Keratinocyte (primary cell): ENCODE measurements around the gene ZMIZ1. TPM values are rescaled to one million over a fixed set of nuclear protein-coding genes. Genes with fewer than 3 reads are reported as not detected.

Source experiments
- DNase-seq: peaks from one replicate; pipeline ENCODE4 v3.0.0-alpha.2; 2011; ENCODE audit warnings: low read depth, missing footprints, low spot score
- FAIRE-seq: peaks from 2 replicates; lab custom pipeline; 2011; peaks lifted over from hg19 to GRCh38; lab: Jason Lieb, UNC
- H2AFZ ChIP-seq: 2 replicates; pipeline ENCODE4 v1.6.0; 2012; ENCODE audit warnings: low read length, control low read depth, inconsistent platforms; ENCODE audit not compliant: control insufficient read depth
- H3K27ac ChIP-seq: 2 replicates; pipeline ENCODE4 v1.5.1; 2011; ENCODE audit warnings: low read length; ENCODE audit not compliant: control insufficient read depth, insufficient read depth
- H3K27me3 ChIP-seq: 3 replicates; pipeline ENCODE4 v1.6.0; 2011; ENCODE audit warnings: low read length; ENCODE audit not compliant: control insufficient read depth, insufficient read depth; ENCODE audit errors: extremely low read depth
- H3K36me3 ChIP-seq, 2 experiments: 2 replicates in 1 of 2; 3 replicates in 1 of 2; pipeline ENCODE4 v1.5.1; 2011; ENCODE audit warnings: low read length in 2 of 2, mild to moderate bottlenecking in 1 of 2; ENCODE audit not compliant: control insufficient read depth in 2 of 2, insufficient read depth in 2 of 2; ENCODE audit errors: extremely low read depth in 1 of 2
- H3K4me1 ChIP-seq: 3 replicates; pipeline ENCODE4 v1.5.1; 2011; ENCODE audit warnings: low read length; ENCODE audit not compliant: control insufficient read depth, insufficient read depth; ENCODE audit errors: extremely low read depth
- H3K4me2 ChIP-seq: 3 replicates; pipeline ENCODE4 v1.6.0; 2011; ENCODE audit warnings: low read depth, low read length; ENCODE audit not compliant: control insufficient read depth, insufficient read depth; ENCODE audit errors: extremely low read depth
- H3K4me3 ChIP-seq, 3 experiments: fragments of 200-600 bp in 1 of 3; sonication (generic) in 1 of 3; 2 replicates in 2 of 3; 3 replicates in 1 of 3; pipeline ENCODE4 v1.5.1; 2011 to 2016; ENCODE audit warnings: low read length in 3 of 3, mild to moderate bottlenecking in 3 of 3, control low read depth in 2 of 3, inconsistent platforms in 1 of 3, low read depth in 1 of 3, mixed read lengths in 1 of 3, mixed run types in 1 of 3, moderate library complexity in 1 of 3; ENCODE audit not compliant: control insufficient read depth in 2 of 3, insufficient read depth in 2 of 3; ENCODE audit errors: extremely low read depth in 1 of 3
- H3K79me2 ChIP-seq: 2 replicates; pipeline ENCODE4 v1.6.0; 2012; ENCODE audit warnings: low read length; ENCODE audit not compliant: control insufficient read depth, insufficient read depth
- H3K9ac ChIP-seq: 3 replicates; pipeline ENCODE4 v1.6.0; 2011; ENCODE audit warnings: low read length; ENCODE audit not compliant: control insufficient read depth, insufficient read depth; ENCODE audit errors: extremely low read depth
- H3K9me1 ChIP-seq: 3 replicates; pipeline ENCODE4 v1.6.0; 2011; ENCODE audit warnings: low read length; ENCODE audit not compliant: control insufficient read depth, insufficient read depth; ENCODE audit errors: extremely low read depth
- H3K9me3 ChIP-seq: 2 replicates; pipeline ENCODE4 v1.5.1; 2012; ENCODE audit warnings: low read depth, low read length; ENCODE audit not compliant: control insufficient read depth
- H4K20me1 ChIP-seq: 3 replicates; pipeline ENCODE4 v1.6.0; 2011; ENCODE audit warnings: low read length; ENCODE audit not compliant: control insufficient read depth, insufficient read depth; ENCODE audit errors: extremely low read depth
- CTCF ChIP-seq, 3 experiments: IDR thresholded peaks in 1 of 3; conservative IDR thresholded peaks in 1 of 3; optimal IDR thresholded peaks in 1 of 3; 2 replicates in 2 of 3; 3 replicates in 1 of 3; pipeline versions ENCODE3 to v1.5.1; 2011; ENCODE audit warnings: low read length in 3 of 3, mild to moderate bottlenecking in 3 of 3, moderate library complexity in 2 of 3, control low read depth in 1 of 3, inconsistent platforms in 1 of 3; ENCODE audit not compliant: insufficient read depth in 2 of 3; ENCODE audit errors: extremely low read depth in 1 of 3
- EZH2 ChIP-seq: IDR thresholded peaks from one replicate; pipeline ENCODE4 v1.6.1; 2012; ENCODE audit warnings: inconsistent platforms, mild to moderate bottlenecking, low read length, moderate library complexity
- dilution Hi-C: fragments of 300-500 bp; cut with MboI; formaldehyde crosslinking; loops from one replicate; pipeline ENCODE4 v1.7.0; 2020; ENCODE audit warnings: low sequenced_read_pairs; ENCODE audit not compliant: extremely low pct_ligation_motif_present
- polyA plus RNA-seq, 5 experiments: library from polyadenylated mRNA; depleted of rRNA in 3 of 5; stranded (reverse) in 3 of 5; stranded (forward) in 1 of 5; unstranded in 1 of 5; fragments of >200 nt; gene quantifications; 1 replicate in 1 of 5; 2 replicates in 3 of 5; 3 replicates in 1 of 5; pipeline versions ENCODE4 v1.2.1 to v1.2.3, GENCODE V29; 2011 to 2012; ENCODE audit warnings: missing spikeins in 2 of 5, low read depth in 1 of 5, low replicate concordance in 1 of 5

ZMIZ1 gene
- polyA plus RNA-seq, 1 donor (not counting 4 experiments of a cell fraction or from before 2014, with no cell fraction given) = 1.8 TPM

- no peak overlapping the region for H3K9ac ChIP-seq
- H3K9me1 ChIP-seq = no peaks in the 10 kb centered on the region
- H3K4me2 ChIP-seq = no peak overlapping the region
- no peak overlapping the region for H2AFZ ChIP-seq
- H3K27me3 ChIP-seq = no peaks in the 10 kb centered on the region
- H3K27ac ChIP-seq = no peak overlapping the region
- H3K36me3 ChIP-seq = no peaks in the 10 kb centered on the region
- no peaks in the 10 kb centered on the region for H4K20me1 ChIP-seq
- FAIRE-seq = no peak
- peaks cover 7% of the 10 kb centered on the region for H3K4me1 ChIP-seq
- TF ChIP-seq EZH2 (no peak), CTCF (optimal IDR thresholded peaks at IDR 0.05 in 1 of 3, IDR thresholded peaks at IDR 0.05 in 1 of 3, conservative IDR thresholded peaks at IDR 0.05 in 1 of 3; ENCODE audit: extremely low read depth in 1 of 3, insufficient read depth in 2 of 3, low read length in 3 of 3) (peak in 2 of 3 experiments; percentile 43 to 44)
- no peaks in the 10 kb centered on the region for H3K79me2 ChIP-seq
- no peaks in the 10 kb centered on the region for H3K9me3 ChIP-seq
- dilution Hi-C loops = no loop called here
- DNase-seq = no peak
- no peak overlapping the region for H3K4me3 ChIP-seq
Observed at GRCh38 chr10:79052291-79053080, 16.3 kb upstream of the ZMIZ1 start.

DNA sequence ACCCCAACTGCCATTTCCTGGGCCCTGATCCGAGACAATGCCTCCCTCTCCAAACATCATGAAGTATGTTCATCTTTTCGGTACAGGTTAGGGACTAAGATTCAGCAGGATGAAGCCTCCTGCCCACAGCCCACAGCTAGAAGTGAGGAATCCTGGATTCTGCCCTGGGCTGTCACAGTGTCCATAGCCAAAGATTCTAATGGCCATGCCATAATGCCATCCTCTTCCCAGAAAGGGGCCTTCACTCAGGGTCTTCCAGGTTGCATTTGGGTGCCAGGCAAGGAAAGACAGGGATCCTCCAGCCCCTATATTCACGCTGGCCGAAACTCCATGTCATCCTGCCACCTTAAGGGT, 15.7 kb upstream of the ZMIZ1 start:
- H3K9me1 ChIP-seq = no peaks in the 10 kb centered on the region
- no peak overlapping the region for H3K9ac ChIP-seq
- H3K4me1 ChIP-seq = peaks cover 7% of the 10 kb centered on the region
- no peaks in the 10 kb centered on the region for H3K27me3 ChIP-seq
- FAIRE-seq (no peak), DNase-seq (no peak)
- H3K27ac ChIP-seq = no peak overlapping the region
- H4K20me1 ChIP-seq = no peaks in the 10 kb centered on the region
- no peaks in the 10 kb centered on the region for H3K79me2 ChIP-seq
- TF ChIP-seq CTCF (optimal IDR thresholded peaks at IDR 0.05 in 1 of 3, IDR thresholded peaks at IDR 0.05 in 1 of 3, conservative IDR thresholded peaks at IDR 0.05 in 1 of 3; ENCODE audit: extremely low read depth in 1 of 3, insufficient read depth in 2 of 3, low read length in 3 of 3) (no peak), EZH2 (no peak)
- dilution Hi-C loops = no loop called here
- no peak overlapping the region for H3K4me3 ChIP-seq
- no peak overlapping the region for H3K4me2 ChIP-seq
- H3K36me3 ChIP-seq = no peaks in the 10 kb centered on the region
- H3K9me3 ChIP-seq = no peaks in the 10 kb centered on the region
- H2AFZ ChIP-seq = no peak overlapping the region
